NAMALWA (cell line): ENCODE measurements around the gene MUSTN1.

ENCODE experiments used
- DNase-seq: peaks from one replicate; pipeline ENCODE4 v3.0.0-alpha.2; 2015; ENCODE audit warnings: low spot score

The MUSTN1 gene

GRCh38 chr3:52834871-52835501, at the start of gene MUSTN1:
TSS of gene MUSTN1 (minus strand) at chr3:52835019. CDS start at chr3:52834948, 71 bp downstream.
- no peak for DNase-seq

- DNase-seq: no peak
Observed at GRCh38 chr3:52882377-52882776, 47.6 kb upstream of the MUSTN1 start.

GRCh38 chr3:52881871-52882270, 47.1 kb upstream of the MUSTN1 start:
- no peak for DNase-seq

GRCh38 chr3:52880474-52880873, 45.7 kb upstream of the MUSTN1 start:
- no peak for DNase-seq

- DNase-seq: no peak
Observed at GRCh38 chr3:52880047-52880446, 45.2 kb upstream of the MUSTN1 start.

GRCh38 chr3:52879581-52879980, 44.8 kb upstream of the MUSTN1 start:
- no peak for DNase-seq

GRCh38 chr3:52879090-52879489, 44.3 kb upstream of the MUSTN1 start:
- DNase-seq: no peak

- DNase-seq: no peak
Observed at GRCh38 chr3:52877085-52877484, 42.3 kb upstream of the MUSTN1 start.

- DNase-seq: no peak
Observed at GRCh38 chr3:52874864-52875587, 40.2 kb upstream of the MUSTN1 start.

- no peak for DNase-seq
Observed at GRCh38 chr3:52874160-52874701, 39.4 kb upstream of the MUSTN1 start.

GRCh38 chr3:52873433-52874159, 38.8 kb upstream of the MUSTN1 start:
- no peak for DNase-seq

- no peak for DNase-seq
Observed at GRCh38 chr3:52872245-52872644, 37.4 kb upstream of the MUSTN1 start.

- DNase-seq: no peak
Observed at GRCh38 chr3:52871761-52872160, 36.9 kb upstream of the MUSTN1 start.

GRCh38 chr3:52870471-52870870, 35.7 kb upstream of the MUSTN1 start:
- no peak for DNase-seq

GRCh38 chr3:52866427-52866826, 31.6 kb upstream of the MUSTN1 start:
- DNase-seq: no peak

- no peak for DNase-seq
Observed at GRCh38 chr3:52865994-52866393, 31.2 kb upstream of the MUSTN1 start.

- DNase-seq: no peak
Observed at GRCh38 chr3:52860424-52860768, 25.6 kb upstream of the MUSTN1 start.

GRCh38 chr3:52859686-52860423, 25.0 kb upstream of the MUSTN1 start:
- DNase-seq: no peak

GRCh38 chr3:52857864-52858263, 23.0 kb upstream of the MUSTN1 start:
- DNase-seq: no peak

- DNase-seq: no peak
Observed at GRCh38 chr3:52857133-52857532, 22.3 kb upstream of the MUSTN1 start.

- DNase-seq: no peak
Observed at GRCh38 chr3:52856666-52857065, 21.8 kb upstream of the MUSTN1 start.

- DNase-seq: no peak
Observed at GRCh38 chr3:52854013-52854412, 19.2 kb upstream of the MUSTN1 start.
